GM19372 (cell line): Measurements from ENCODE around the gene DEFB131B.
"Not testable (repeated sequence)": the region's sequence is repeated elsewhere in the genome, so short reads cannot be mapped to it uniquely, and the experiment has no call there.

Source experiments
- ATAC-seq: cut with Tn5 transposase; IDR thresholded peaks from one replicate; pipeline ENCODE4 v1.9.1; 2021; ENCODE audit warnings: mild to moderate bottlenecking, low read depth, moderate library complexity; ENCODE audit not compliant: unreplicated experiment

The DEFB131B gene

GRCh38 chr11:71878059-71878458, at the start of gene DEFB131B:
Gene DEFB131B, plus strand, starts transcription at chr11:71878453. Its CDS starts 0 bp downstream, at chr11:71878453.
- not testable (repeated sequence) for ATAC-seq

GRCh38 chr11:71829247-71829646, 49.0 kb upstream of the DEFB131B start:
- not testable (repeated sequence) for ATAC-seq

GRCh38 chr11:71829686-71830085, 48.6 kb upstream of the DEFB131B start:
- not testable (repeated sequence) for ATAC-seq

GRCh38 chr11:71832811-71833210, 45.4 kb upstream of the DEFB131B start, which contains the start of gene DEFB108B:
Gene DEFB108B, plus strand, starts transcription at chr11:71833200. Its CDS starts 0 bp downstream, at chr11:71833200.
- ATAC-seq, result not testable (repeated sequence)

- ATAC-seq, result not testable (repeated sequence)
These were observed 35.5 kb upstream of the DEFB131B start for GRCh38 chr11:71842720-71843119.

GRCh38 chr11:71843355-71843754, 34.9 kb upstream of the DEFB131B start:
- not testable (repeated sequence) for ATAC-seq

- no peak for ATAC-seq
These were observed 34.4 kb upstream of the DEFB131B start for GRCh38 chr11:71843858-71844257.

- ATAC-seq, result not testable (repeated sequence)
These were observed 24.4 kb upstream of the DEFB131B start for GRCh38 chr11:71853895-71854294.

GRCh38 chr11:71855880-71856279, 22.4 kb upstream of the DEFB131B start:
- ATAC-seq, result not testable (repeated sequence)

- not testable (repeated sequence) for ATAC-seq
These were observed 17.4 kb upstream of the DEFB131B start for GRCh38 chr11:71860835-71861234.

- not testable (repeated sequence) for ATAC-seq
These were observed 14.2 kb upstream of the DEFB131B start for GRCh38 chr11:71863978-71864627.

- ATAC-seq, result not testable (repeated sequence)
These were observed 11.0 kb upstream of the DEFB131B start for GRCh38 chr11:71867209-71867608.

GRCh38 chr11:71869931-71870330, 8.3 kb upstream of the DEFB131B start:
- ATAC-seq, result not testable (repeated sequence)

GRCh38 chr11:71870661-71871060, 7.6 kb upstream of the DEFB131B start:
- ATAC-seq, result not testable (repeated sequence)

- ATAC-seq, result not testable (repeated sequence)
These were observed 2.0 kb upstream of the DEFB131B start for GRCh38 chr11:71876262-71876661.

GRCh38 chr11:71885806-71886205, 7.6 kb downstream of the DEFB131B start:
- not testable (repeated sequence) for ATAC-seq

- ATAC-seq, result not testable (repeated sequence)
These were observed 10.2 kb downstream of the DEFB131B start for GRCh38 chr11:71888335-71889010.

- ATAC-seq, result not testable (repeated sequence)
These were observed 11.1 kb downstream of the DEFB131B start for GRCh38 chr11:71889181-71889872.

- ATAC-seq, result no peak
These were observed 17.7 kb downstream of the DEFB131B start for GRCh38 chr11:71895961-71896360.

GRCh38 chr11:71901137-71901536, 22.9 kb downstream of the DEFB131B start:
- ATAC-seq, result not testable (repeated sequence)

- ATAC-seq, result no peak
These were observed 30.0 kb downstream of the DEFB131B start for GRCh38 chr11:71908218-71908617.
